ENCODE data around the gene KIF5C. TPM values are rescaled to one million over a fixed set of nuclear protein-coding genes. Genes with fewer than 3 reads are reported as not detected.

The KIF5C gene
- total RNA-seq (10 to 100 TPM in 2 of 5 donors, 1 to 10 TPM in 2, under 1 TPM in 1; under 0.01 to 14.7 (median 4.3) TPM), polyA plus RNA-seq (1 to 10 TPM in 2 of 3 donors, under 1 TPM in 1; 0.93 to 2.4 (median 1.1) TPM)
- long read RNA-seq, donor 1, full-length matches to known transcripts: 1 of 1 reads
- long read RNA-seq, donor 1, partial matches to known transcripts: 0 of 1 reads
- long read RNA-seq, donor 1, other reads (novel, unspliced or antisense): 0 of 1 reads
- long read RNA-seq, donor 2, full-length matches to known transcripts: 4 of 4 reads
- long read RNA-seq, donor 2, partial matches to known transcripts: 0 of 4 reads
- long read RNA-seq, donor 2, other reads (novel, unspliced or antisense): 0 of 4 reads
- long read RNA-seq, donor 3: 0 reads
- long read RNA-seq, donor 4: 0 reads
- long read RNA-seq, donor 5, full-length matches to known transcripts: 1 of 1 reads
- long read RNA-seq, donor 5, partial matches to known transcripts: 0 of 1 reads
- long read RNA-seq, donor 5, other reads (novel, unspliced or antisense): 0 of 1 reads
- long read RNA-seq, donor 6: 0 reads
- long read RNA-seq, donor 7: 0 reads
- long read RNA-seq, donor 8, full-length matches to known transcripts: 1 of 1 reads
- long read RNA-seq, donor 8, partial matches to known transcripts: 0 of 1 reads
- long read RNA-seq, donor 8, other reads (novel, unspliced or antisense): 0 of 1 reads
- long read RNA-seq, donor 9: 0 reads
- long read RNA-seq, donor 10: 0 reads

DNA sequence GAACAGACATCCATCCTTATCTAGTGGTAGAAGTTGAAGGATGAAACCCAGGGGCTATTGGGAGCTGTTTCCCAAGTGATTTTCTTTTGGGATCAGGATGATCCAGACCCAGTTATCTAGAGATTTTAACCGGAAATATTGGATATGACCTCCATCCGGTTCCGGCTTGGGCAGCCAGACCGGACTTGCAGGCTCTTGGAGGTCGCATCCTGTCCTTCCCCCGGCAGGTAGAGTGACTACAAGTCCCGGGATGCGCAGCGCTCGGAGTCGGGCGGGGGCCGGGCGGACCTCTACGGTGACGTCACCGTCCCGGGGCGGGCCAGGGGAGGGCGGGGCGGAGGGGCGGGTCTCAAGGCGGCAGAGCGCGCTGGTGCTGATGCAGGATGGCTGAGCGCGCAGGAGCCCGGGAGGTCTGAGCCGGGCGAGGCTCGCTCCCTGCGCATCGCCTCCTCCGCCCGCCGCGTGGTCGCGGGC, at the start of gene KIF5C:
Gene KIF5C, plus strand, starts transcription at position 360 of the 474 bp plus-strand sequence. CDS start 391 bp downstream, outside the sequence.
- WGBS, 5 donors: 0 to 2% (median 1%) methylated on average over 14 to 39 of the region's 39 CpGs
- TF ChIP-seq POLR2AphosphoS5 (IDR thresholded peaks at IDR 0.05): no peak
- no peak for TF ChIP-seq EP300 (IDR thresholded peaks at IDR 0.05)
- TF ChIP-seq POLR2A (IDR thresholded peaks at IDR 0.05): no peak
- TF ChIP-seq, protein P1, sequence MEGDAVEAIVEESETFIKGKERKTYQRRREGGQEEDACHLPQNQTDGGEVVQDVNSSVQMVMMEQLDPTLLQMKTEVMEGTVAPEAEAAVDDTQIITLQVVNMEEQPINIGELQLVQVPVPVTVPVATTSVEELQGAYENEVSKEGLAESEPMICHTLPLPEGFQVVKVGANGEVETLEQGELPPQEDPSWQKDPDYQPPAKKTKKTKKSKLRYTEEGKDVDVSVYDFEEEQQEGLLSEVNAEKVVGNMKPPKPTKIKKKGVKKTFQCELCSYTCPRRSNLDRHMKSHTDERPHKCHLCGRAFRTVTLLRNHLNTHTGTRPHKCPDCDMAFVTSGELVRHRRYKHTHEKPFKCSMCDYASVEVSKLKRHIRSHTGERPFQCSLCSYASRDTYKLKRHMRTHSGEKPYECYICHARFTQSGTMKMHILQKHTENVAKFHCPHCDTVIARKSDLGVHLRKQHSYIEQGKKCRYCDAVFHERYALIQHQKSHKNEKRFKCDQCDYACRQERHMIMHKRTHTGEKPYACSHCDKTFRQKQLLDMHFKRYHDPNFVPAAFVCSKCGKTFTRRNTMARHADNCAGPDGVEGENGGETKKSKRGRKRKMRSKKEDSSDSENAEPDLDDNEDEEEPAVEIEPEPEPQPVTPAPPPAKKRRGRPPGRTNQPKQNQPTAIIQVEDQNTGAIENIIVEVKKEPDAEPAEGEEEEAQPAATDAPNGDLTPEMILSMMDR (IDR thresholded peaks at IDR 0.05): no peak
- Histone ChIP-seq H3K36me3 (no peaks in the 10 kb centered on the region), H3K27ac (peak within 1 kb of the TSS in 2 of 5 donors; percentile 27 to 59), H3K27me3 (peaks cover 0 to 77% (median 39%) of the 10 kb centered on the region in 3 donors), H3K4me3 (peak within 1 kb of the TSS; percentile 45 to 66 (median 56)), H3K9me3 (peaks cover 0 to under 1% (median 0%) of the 10 kb centered on the region in 4 donors), H3K4me1 (peaks cover 24 to 30% (median 27%) of the 10 kb centered on the region in 4 donors)
- DNase-seq: peak; percentile 83 to 96
- intact Hi-C loops (cut with DNase I; ENCODE audit: low total_unique reads): no loop called here

DNA sequence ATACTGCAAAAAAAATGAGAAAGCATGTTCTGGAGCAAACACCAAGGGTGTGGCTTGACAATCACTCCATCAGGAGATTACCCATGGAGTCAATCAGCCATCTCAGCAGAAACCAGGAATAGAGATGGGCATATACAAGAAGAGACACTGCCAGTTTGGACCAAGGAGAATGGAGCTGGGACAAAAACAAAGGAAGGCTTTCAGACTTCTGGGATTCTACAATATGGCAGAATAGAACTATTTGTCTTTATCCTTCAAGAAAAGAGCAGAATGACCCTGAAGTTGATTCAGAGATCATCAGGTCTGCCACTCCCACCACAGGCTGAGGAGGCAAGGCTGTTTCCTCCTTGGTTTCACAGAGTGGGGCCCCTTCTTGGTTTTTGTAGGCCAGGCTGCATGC, 48.2 kb upstream of the KIF5C start:
- H3K27ac ChIP-seq: no peak overlapping the region
- no peak overlapping the region for H3K4me3 ChIP-seq
- intact Hi-C loops (cut with DNase I; ENCODE audit: low total_unique reads): no loop called here
- TF ChIP-seq, protein P1 (IDR thresholded peaks at IDR 0.05): no peak
- TF ChIP-seq EP300 (IDR thresholded peaks at IDR 0.05): no peak
- no peak for TF ChIP-seq POLR2A (IDR thresholded peaks at IDR 0.05)
- no peak for TF ChIP-seq POLR2AphosphoS5 (IDR thresholded peaks at IDR 0.05)
- no peaks in the 10 kb centered on the region for H3K4me1 ChIP-seq
- no peaks in the 10 kb centered on the region for H3K9me3 ChIP-seq
- DNase-seq: no peak
- no peaks in the 10 kb centered on the region for H3K27me3 ChIP-seq
- H3K36me3 ChIP-seq: no peaks in the 10 kb centered on the region

DNA sequence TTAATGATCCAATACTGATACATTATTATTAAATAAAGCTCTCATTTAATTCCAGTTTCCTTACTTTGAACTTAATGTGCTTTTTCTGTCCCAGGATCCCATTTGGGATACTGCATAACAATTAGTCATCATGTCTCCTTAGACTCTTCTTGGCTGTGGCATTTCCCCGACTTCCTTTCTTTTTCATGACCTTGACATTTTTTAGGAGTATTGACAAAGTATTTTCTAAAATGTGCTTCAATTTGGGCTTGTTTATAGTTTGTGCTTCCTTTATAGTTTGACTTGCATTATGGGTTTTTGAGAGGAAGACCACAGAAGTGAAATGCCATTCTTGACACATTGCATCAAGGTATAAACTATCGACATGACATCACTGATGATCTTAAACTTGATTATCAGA, 46.1 kb upstream of the KIF5C start:
- Histone ChIP-seq H3K27ac (no peak overlapping the region), H3K4me3 (no peak overlapping the region), H3K4me1 (no peaks in the 10 kb centered on the region), H3K9me3 (no peaks in the 10 kb centered on the region), H3K36me3 (no peaks in the 10 kb centered on the region), H3K27me3 (no peaks in the 10 kb centered on the region)
- no peak for TF ChIP-seq POLR2A (IDR thresholded peaks at IDR 0.05)
- TF ChIP-seq POLR2AphosphoS5 (IDR thresholded peaks at IDR 0.05): no peak
- no peak for TF ChIP-seq EP300 (IDR thresholded peaks at IDR 0.05)
- TF ChIP-seq, protein P1 (IDR thresholded peaks at IDR 0.05): no peak
- 77 to 92% (median 85%) methylated on average over 2 of the region's 2 CpGs for WGBS, 5 donors
- intact Hi-C loops (cut with DNase I; ENCODE audit: low total_unique reads): no loop called here
- no peak for DNase-seq

DNA sequence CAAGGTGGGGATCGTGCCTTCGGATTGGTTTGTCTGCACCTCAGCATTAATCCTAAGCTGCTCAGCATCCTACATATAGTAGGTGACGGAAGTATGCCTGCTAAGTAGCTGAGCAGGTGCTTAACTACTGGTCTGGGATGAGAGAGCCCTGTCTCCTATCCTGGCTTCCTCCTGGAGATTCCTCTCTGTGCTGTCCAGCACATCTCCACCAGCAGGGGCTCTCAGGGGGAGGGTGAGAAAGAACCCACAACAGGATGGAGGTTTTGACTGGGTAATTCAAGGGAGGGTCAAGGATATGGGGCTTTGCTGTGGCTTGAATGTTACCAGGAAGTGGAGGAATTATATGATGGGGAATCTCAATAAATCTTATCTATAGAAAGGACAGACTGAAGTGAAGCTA, 45.4 kb upstream of the KIF5C start:
- no peak for DNase-seq
- intact Hi-C loops (cut with DNase I; ENCODE audit: low total_unique reads): no loop called here
- TF ChIP-seq POLR2A (IDR thresholded peaks at IDR 0.05): no peak
- no peak for TF ChIP-seq EP300 (IDR thresholded peaks at IDR 0.05)
- TF ChIP-seq, protein P1 (IDR thresholded peaks at IDR 0.05): no peak
- TF ChIP-seq POLR2AphosphoS5 (IDR thresholded peaks at IDR 0.05): no peak
- Histone ChIP-seq H3K4me1 (no peaks in the 10 kb centered on the region), H3K4me3 (no peak overlapping the region), H3K9me3 (no peaks in the 10 kb centered on the region), H3K27me3 (no peaks in the 10 kb centered on the region), H3K36me3 (no peaks in the 10 kb centered on the region), H3K27ac (no peak overlapping the region)
- 78 to 87% (median 82%) methylated on average over 3 of the region's 3 CpGs for WGBS, 5 donors

All from stomach (tissue), 19 donors.